Adrenal gland (tissue), 12 donors: ENCODE measurements around the gene HIPK2. TPM values are rescaled to one million over a fixed set of nuclear protein-coding genes. Genes with fewer than 3 reads are reported as not detected.
A peak's percentile ranks its signal among the peaks of the same experiment; 100 is the strongest.

Experiments
- DNase-seq, 7 donors: peaks; one replicate each; pipeline ENCODE4 v3.0.0-alpha.2; 2019 to 2020
- H3K27ac ChIP-seq, 5 donors: fragments of 200-600 bp; sonication (generic) in 4 of 5; 1 replicate in 3 of 5; 2 replicates in 2 of 5; pipeline versions ENCODE4 v1.5.1 to v1.8.0; 2016 to 2020; ENCODE audit warnings: mild to moderate bottlenecking in 1 of 5
- H3K27me3 ChIP-seq: fragments of 200-600 bp; 2 replicates; pipeline ENCODE4 v1.8.0; 2021
- H3K36me3 ChIP-seq, 2 donors: fragments of 200-600 bp; replicated peaks in 1 of 2; 1 replicate in 1 of 2; 2 replicates in 1 of 2; pipeline versions ENCODE4 v1.5.1 to v1.8.0; 2018 to 2022
- H3K4me1 ChIP-seq, 2 donors: fragments of 200-600 bp; replicated peaks in 1 of 2; 1 replicate in 1 of 2; 2 replicates in 1 of 2; pipeline versions ENCODE4 v1.5.1 to v1.8.0; 2018 to 2021
- H3K4me3 ChIP-seq, 4 donors: fragments of 200-600 bp; sonication (generic) in 3 of 4; one replicate each; pipeline ENCODE4 v1.5.1; 2016 to 2018
- H3K9me3 ChIP-seq, 3 donors: fragments of 200-600 bp; sonication (generic) in 1 of 3; replicated peaks in 1 of 3; 1 replicate in 2 of 3; 2 replicates in 1 of 3; pipeline versions ENCODE4 v1.5.1 to v1.8.0; 2016 to 2021
- POLR2A ChIP-seq, 2 donors: fragments of 450-650 bp; IDR thresholded peaks; one replicate each; pipeline ENCODE4 v1.6.1; 2017; ENCODE audit warnings: antibody characterized with exemption in 2 of 2, mild to moderate bottlenecking in 2 of 2, moderate library complexity in 1 of 2
- WGBS, 4 donors: extraction: QIAGEN DNeasy Blood & Tissue Kit in 2 of 4; methylation state at CpG; one replicate each; pipeline versions ENCODE4 v1.1.5 to v1.1.7; 2013 to 2017; 5-methylcytosine and 5-hydroxymethylcytosine counted together
- intact Hi-C, 2 donors: fragments of 100-400 bp; cut with DNase I; formaldehyde crosslinking; loops; one replicate each; pipeline versions ENCODE4 v1.14.1 to v1.15.0; 2022 to 2023
- polyA plus RNA-seq, 3 donors: library from polyadenylated mRNA; stranded (reverse); fragments of 200-250 nt in 2 of 3; fragments of 350-450 nt in 1 of 3; fragmentation: Illumina TruSeq in 1 of 3; extraction: RNeasy Lipid Tissue Mini Kit (QIAGEN cat#74804) in 1 of 3; gene quantifications; one replicate each; pipeline ENCODE4 v1.2.3, GENCODE V29; 2013 to 2014
- total RNA-seq, 9 donors: library from RNA; depleted of rRNA in 4 of 9; stranded (reverse); fragments of >200 nt in 4 of 9; fragments of 120-200 nt in 1 of 9; fragmentation: NEBNext Ultra II Directional in 1 of 9; extraction: Animal tissue kit (Norgen Biotek cat#: 25700) in 1 of 9; gene quantifications; one replicate each; pipeline versions ENCODE4 v1.1.0 to v1.2.4, GENCODE V29; 2013 to 2023
- TF ChIP-seq, protein P1 (sequence below), 6 experiments: fragments of 450-650 bp in 4 of 6; fragments of 200-600 bp in 2 of 6; sonication (generic) in 1 of 6; IDR thresholded peaks; 1 replicate in 5 of 6; 2 replicates in 1 of 6; pipeline versions ENCODE4 v1.5.1 to v1.8.0; 2016 to 2021; ENCODE audit warnings: antibody characterized with exemption in 6 of 6, mild to moderate bottlenecking in 2 of 6, moderate library complexity in 1 of 6
- donor health status: healthy with polysubstance abuse.
- donor health status: Bipolar disorder and iron deficiency.
- donor health status: DM: yes; HTN: yes; CAD: no.
- donor health status: DM: no; HTN: no; CAD: no.
- donor health status: DM: no; HTN: no; CAD: no.
- donor health status: DM: yes; HTN: yes; CAD: no.

The HIPK2 gene
- total and polyA plus RNA-seq, 12 donors, result 4.7 to 82.4 (median 49.8) TPM

GRCh38 chr7:139777133-139777891 lies 486 bp downstream of the HIPK2 start:
- peak in 5 of 7 donors; percentile 35 to 54 (median 49) for DNase-seq
- Histone ChIP-seq H3K27me3 (no peaks in the 10 kb centered on the region), H3K4me3 (peak overlapping the region in 3 of 4 donors; percentile 35 to 95 (median 88)), H3K36me3 (no peaks in the 10 kb centered on the region), H3K9me3 (no peaks in the 10 kb centered on the region), H3K27ac (peak overlapping the region; percentile 11 to 98 (median 89)), H3K4me1 (peaks cover 19 to 25% of the 10 kb centered on the region in 2 donors)
- intact Hi-C loops, result loop anchor here (5.0 to 10.0 kb wide), 2 partner anchors 123 to 225 kb away; no protein-coding TSS in a partner anchor
- TF ChIP-seq POLR2A (IDR thresholded peaks at IDR 0.05), result peak in 1 of 2 donors; percentile 26
- TF ChIP-seq, protein P1, sequence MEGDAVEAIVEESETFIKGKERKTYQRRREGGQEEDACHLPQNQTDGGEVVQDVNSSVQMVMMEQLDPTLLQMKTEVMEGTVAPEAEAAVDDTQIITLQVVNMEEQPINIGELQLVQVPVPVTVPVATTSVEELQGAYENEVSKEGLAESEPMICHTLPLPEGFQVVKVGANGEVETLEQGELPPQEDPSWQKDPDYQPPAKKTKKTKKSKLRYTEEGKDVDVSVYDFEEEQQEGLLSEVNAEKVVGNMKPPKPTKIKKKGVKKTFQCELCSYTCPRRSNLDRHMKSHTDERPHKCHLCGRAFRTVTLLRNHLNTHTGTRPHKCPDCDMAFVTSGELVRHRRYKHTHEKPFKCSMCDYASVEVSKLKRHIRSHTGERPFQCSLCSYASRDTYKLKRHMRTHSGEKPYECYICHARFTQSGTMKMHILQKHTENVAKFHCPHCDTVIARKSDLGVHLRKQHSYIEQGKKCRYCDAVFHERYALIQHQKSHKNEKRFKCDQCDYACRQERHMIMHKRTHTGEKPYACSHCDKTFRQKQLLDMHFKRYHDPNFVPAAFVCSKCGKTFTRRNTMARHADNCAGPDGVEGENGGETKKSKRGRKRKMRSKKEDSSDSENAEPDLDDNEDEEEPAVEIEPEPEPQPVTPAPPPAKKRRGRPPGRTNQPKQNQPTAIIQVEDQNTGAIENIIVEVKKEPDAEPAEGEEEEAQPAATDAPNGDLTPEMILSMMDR (IDR thresholded peaks at IDR 0.05), result no peak
- WGBS, 4 donors, result 1 to 2% (median 1%) methylated on average over 19 to 102 of the region's 102 CpGs

GRCh38 chr7:139776486-139777132 lies 1.2 kb downstream of the HIPK2 start:
- DNase-seq, result peak in 2 of 7 donors; percentile 22 to 34
- peak overlapping the region in 3 of 4 donors; percentile 35 to 95 (median 88) for H3K4me3 ChIP-seq
- H3K36me3 ChIP-seq, result no peaks in the 10 kb centered on the region
- peaks cover 26 to 32% of the 10 kb centered on the region in 2 donors for H3K4me1 ChIP-seq
- TF ChIP-seq POLR2A (IDR thresholded peaks at IDR 0.05), result peak in 1 of 2 donors; percentile 49
- TF ChIP-seq, protein P1 (IDR thresholded peaks at IDR 0.05), result no peak
- intact Hi-C loops, result loop anchor here (5.0 to 10.0 kb wide), 2 partner anchors 122 to 226 kb away; no protein-coding TSS in a partner anchor
- WGBS, 4 donors, result 0 to 1% (median 1%) methylated on average over 26 of the region's 26 CpGs
- H3K27me3 ChIP-seq, result no peaks in the 10 kb centered on the region
- H3K9me3 ChIP-seq, result no peaks in the 10 kb centered on the region
- H3K27ac ChIP-seq, result peak overlapping the region; percentile 11 to 98 (median 89)

GRCh38 chr7:139775829-139776266 lies 1.9 kb downstream of the HIPK2 start:
- peak; percentile 54 to 86 (median 66) for DNase-seq
- Histone ChIP-seq H3K27me3 (no peaks in the 10 kb centered on the region), H3K4me1 (peaks cover 29 to 39% of the 10 kb centered on the region in 2 donors), H3K27ac (peak overlapping the region; percentile 11 to 98 (median 89)), H3K9me3 (no peaks in the 10 kb centered on the region), H3K36me3 (no peaks in the 10 kb centered on the region), H3K4me3 (peak overlapping the region in 2 of 4 donors; percentile 88 to 95)
- intact Hi-C loops, result loop anchor here (5.0 to 10.0 kb wide), 2 partner anchors 121 to 226 kb away; no protein-coding TSS in a partner anchor
- 0 to 8% (median 2%) methylated on average over 11 of the region's 11 CpGs for WGBS, 4 donors
- TF ChIP-seq, protein P1 (IDR thresholded peaks at IDR 0.05), result peak; percentile 48 to 74 (median 65)
- TF ChIP-seq POLR2A (IDR thresholded peaks at IDR 0.05), result peak in 1 of 2 donors; percentile 25

GRCh38 chr7:139774376-139774775 lies 3.4 kb downstream of the HIPK2 start:
- Histone ChIP-seq H3K4me1 (peaks cover 29 to 42% of the 10 kb centered on the region in 2 donors), H3K9me3 (no peaks in the 10 kb centered on the region), H3K27me3 (no peaks in the 10 kb centered on the region), H3K4me3 (no peak overlapping the region), H3K27ac (peak overlapping the region in 2 of 5 donors; percentile 89 to 90), H3K36me3 (no peaks in the 10 kb centered on the region)
- intact Hi-C loops, result loop anchor here in 1 of 2 donors (10.0 kb wide), 1 partner anchor 120 kb away; no protein-coding TSS in a partner anchor
- 59 to 83% (median 68%) methylated on average over 1 of the region's 1 CpG for WGBS, 4 donors
- no peak for DNase-seq
- no peak for TF ChIP-seq POLR2A (IDR thresholded peaks at IDR 0.05)
- TF ChIP-seq, protein P1 (IDR thresholded peaks at IDR 0.05), result no peak
